Esophagus muscularis mucosa (tissue), 4 donors: Measurements from ENCODE around the gene ACOXL.

Experiments
- EP300 ChIP-seq: sonication (generic); formaldehyde crosslinking; IDR thresholded peaks from one replicate; pipeline ENCODE4 v1.6.1; 2017; ENCODE audit warnings: antibody characterized with exemption
- POLR2AphosphoS5 ChIP-seq, 2 donors: sonication (generic); formaldehyde crosslinking; IDR thresholded peaks; one replicate each; pipeline ENCODE4 v1.6.1; 2017; ENCODE audit warnings: antibody characterized with exemption in 2 of 2
- TF ChIP-seq, protein P1 (sequence below), 3 experiments: fragments of 200-600 bp in 2 of 3; fragments of 450-650 bp in 1 of 3; sonication (generic) in 2 of 3; IDR thresholded peaks; one replicate each; pipeline ENCODE4 v1.5.1; 2017 to 2019; ENCODE audit warnings: antibody characterized with exemption in 3 of 3, mild to moderate bottlenecking in 2 of 3, moderate library complexity in 1 of 3

DNA sequence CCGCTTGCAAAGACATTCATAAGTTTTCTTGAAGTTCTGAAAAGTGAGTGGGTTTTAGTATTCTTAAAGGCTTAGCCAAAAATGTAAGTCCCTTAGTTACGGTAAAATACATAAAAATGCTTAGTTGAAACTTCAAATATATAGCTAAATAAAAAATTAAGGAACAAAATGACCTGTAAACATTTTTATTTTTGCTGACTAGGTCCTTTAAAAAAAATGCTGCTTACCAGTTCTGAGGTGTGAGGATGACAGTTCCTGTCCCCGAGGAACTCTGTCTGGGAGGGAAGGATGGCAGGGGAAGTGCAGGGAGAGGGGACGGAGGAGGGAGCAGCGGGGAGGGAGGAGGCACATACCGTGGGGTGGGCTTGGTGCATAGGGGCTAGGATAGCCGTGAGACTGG lies 285.5 kb downstream of the ACOXL start:
- TF ChIP-seq POLR2AphosphoS5 (IDR thresholded peaks at IDR 0.05) (no peak), EP300 (no peak)
- TF ChIP-seq, protein P1, sequence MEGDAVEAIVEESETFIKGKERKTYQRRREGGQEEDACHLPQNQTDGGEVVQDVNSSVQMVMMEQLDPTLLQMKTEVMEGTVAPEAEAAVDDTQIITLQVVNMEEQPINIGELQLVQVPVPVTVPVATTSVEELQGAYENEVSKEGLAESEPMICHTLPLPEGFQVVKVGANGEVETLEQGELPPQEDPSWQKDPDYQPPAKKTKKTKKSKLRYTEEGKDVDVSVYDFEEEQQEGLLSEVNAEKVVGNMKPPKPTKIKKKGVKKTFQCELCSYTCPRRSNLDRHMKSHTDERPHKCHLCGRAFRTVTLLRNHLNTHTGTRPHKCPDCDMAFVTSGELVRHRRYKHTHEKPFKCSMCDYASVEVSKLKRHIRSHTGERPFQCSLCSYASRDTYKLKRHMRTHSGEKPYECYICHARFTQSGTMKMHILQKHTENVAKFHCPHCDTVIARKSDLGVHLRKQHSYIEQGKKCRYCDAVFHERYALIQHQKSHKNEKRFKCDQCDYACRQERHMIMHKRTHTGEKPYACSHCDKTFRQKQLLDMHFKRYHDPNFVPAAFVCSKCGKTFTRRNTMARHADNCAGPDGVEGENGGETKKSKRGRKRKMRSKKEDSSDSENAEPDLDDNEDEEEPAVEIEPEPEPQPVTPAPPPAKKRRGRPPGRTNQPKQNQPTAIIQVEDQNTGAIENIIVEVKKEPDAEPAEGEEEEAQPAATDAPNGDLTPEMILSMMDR (IDR thresholded peaks at IDR 0.05), result no peak
